ENCODE data around the gene ANKMY1.

ANKMY1 gene

DNA sequence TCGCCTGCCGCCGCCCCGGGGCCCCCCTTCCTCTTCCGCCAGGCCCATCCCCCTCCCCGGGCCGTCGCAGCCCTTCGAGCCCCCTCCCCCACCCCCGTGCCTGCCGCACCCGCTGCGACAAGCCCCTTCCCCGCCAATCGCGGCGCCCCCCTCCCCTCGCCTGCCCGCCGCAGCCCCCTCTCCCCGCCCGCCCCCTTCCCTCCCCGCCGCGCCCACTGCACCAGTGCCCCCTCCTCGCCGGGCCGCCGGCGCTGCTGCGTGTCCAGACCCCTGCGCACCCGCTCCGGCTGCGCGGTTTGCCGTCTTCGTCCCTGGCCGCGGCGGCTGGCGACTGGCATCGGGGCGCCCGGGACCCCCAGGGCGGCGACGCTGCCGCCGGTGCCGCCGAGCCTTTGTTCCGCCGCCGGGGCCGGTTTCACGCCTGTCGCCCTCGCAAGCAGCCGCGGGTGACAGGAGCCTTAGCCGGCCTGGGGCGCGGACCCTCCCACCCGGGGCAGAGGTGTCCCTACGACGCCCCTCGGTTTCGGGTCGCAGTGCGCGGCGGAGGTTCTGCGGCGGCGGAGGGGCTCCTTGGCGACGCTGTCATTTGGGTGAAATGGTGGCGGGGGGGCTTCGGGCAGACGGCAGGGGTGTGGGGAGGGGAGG lies 104.2 kb downstream of the ANKMY1 start:
- TF ChIP-seq, protein P1, sequence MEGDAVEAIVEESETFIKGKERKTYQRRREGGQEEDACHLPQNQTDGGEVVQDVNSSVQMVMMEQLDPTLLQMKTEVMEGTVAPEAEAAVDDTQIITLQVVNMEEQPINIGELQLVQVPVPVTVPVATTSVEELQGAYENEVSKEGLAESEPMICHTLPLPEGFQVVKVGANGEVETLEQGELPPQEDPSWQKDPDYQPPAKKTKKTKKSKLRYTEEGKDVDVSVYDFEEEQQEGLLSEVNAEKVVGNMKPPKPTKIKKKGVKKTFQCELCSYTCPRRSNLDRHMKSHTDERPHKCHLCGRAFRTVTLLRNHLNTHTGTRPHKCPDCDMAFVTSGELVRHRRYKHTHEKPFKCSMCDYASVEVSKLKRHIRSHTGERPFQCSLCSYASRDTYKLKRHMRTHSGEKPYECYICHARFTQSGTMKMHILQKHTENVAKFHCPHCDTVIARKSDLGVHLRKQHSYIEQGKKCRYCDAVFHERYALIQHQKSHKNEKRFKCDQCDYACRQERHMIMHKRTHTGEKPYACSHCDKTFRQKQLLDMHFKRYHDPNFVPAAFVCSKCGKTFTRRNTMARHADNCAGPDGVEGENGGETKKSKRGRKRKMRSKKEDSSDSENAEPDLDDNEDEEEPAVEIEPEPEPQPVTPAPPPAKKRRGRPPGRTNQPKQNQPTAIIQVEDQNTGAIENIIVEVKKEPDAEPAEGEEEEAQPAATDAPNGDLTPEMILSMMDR (IDR thresholded peaks at IDR 0.05; ENCODE audit: insufficient read depth, missing control alignments), result no peak
- DNase-seq (ENCODE audit: insufficient read length, low spot score) (no peak), FAIRE-seq (no peak)

DNA sequence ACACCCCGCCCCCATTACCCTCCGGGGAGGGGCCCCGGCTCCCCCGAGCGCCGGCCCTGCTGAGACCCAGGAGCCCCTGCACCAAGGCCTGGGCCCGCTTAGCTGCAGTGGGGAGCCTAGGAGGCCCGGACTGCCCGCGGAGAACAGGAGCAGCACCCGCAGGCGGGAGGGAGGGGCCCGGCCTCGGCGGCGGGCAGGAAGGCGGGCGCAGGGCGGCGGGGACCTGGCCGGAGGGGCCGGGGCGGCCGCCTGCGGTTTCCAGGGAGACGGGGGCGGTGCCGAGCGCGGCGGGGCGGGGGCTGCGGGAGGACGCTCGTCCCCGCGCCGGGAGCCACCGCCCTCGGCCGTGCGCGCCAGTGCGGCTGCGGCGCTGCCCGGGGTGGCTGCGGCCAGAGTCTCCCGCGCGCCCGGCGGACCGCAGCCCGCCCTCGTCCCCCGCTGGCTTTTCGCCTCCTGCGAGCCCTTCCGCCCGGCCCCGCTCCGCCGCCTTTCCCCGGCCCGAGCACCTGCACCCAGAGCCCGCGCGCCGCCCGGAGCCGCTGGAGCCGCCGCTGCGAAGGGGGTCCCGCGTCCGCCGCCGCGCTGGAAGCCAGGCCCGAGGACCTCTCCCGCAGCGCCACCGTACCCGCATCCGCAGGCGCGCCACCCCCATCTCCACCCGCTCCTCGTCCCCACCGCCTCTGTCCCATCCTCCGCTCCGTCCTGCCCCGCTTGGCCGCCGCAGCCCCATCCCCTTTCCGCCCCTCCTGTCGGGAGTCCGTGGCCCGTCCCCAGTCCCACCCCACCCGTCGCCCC lies 105.1 kb downstream of the ANKMY1 start:
- DNase-seq (ENCODE audit: insufficient read length, low spot score), result peak; percentile 88
- TF ChIP-seq, protein P1 (IDR thresholded peaks at IDR 0.05; ENCODE audit: insufficient read depth, missing control alignments), result no peak
- FAIRE-seq, result no peak

DNA sequence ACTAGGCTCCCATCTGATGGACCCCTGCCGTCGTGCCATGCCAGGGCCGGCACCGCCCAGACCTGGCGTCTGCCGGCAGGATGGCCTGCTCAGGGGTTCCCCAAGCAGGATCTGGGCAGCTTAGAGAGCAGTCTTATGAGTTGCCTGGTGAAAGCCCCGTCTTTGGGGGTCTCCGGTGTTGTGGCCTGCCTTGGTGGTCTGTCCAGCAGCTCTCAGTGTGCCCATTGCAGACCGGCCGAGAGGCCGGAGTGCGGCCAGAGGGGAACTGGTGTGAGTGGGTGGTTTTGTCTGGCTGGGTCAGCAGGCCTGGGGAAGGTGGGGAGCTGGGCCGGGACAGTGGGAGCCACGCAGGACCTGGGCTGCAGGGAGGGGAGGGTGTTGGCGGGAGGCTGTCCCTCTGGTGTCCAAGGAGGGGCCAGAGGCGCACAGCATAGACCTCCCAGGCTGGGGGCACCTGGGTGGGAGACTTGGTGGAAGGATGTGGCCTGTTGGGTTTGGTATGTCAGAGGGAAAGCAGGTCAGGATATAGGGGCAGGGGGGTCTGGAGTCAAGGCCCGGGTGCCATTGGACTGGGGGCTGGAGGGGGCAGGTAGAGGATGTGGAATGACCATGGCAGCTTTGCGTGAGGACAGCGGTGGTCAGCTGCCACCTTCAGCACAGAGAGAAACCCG lies 105.9 kb downstream of the ANKMY1 start:
- DNase-seq (ENCODE audit: insufficient read length, low spot score) (no peak), FAIRE-seq (no peak)
- TF ChIP-seq, protein P1 (IDR thresholded peaks at IDR 0.05; ENCODE audit: insufficient read depth, missing control alignments), result no peak

DNA sequence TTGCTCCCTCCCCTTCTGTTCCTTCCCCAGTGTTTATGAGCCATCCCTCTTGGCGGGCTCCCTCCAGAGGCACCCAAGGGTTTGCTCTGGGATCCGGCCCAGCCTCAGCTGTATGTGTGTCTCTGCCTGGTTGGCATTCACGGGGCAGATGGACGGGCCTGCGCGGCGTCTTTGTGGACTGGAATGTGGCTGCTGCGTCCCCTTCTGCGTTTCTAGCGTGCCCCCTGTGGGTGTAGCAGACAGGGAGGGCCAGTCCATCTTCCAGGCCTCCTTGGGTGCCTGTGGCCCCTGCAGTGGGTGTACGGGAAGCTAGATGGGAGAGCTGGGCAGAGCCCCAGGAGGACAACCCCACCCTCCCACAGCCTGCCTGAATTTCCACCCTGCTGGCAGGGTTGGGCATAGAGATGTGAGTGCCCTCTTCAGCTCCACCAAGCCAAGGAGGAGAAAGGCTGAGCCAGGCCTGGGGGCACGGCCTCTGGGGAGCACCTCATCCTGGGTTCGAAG lies 106.6 kb downstream of the ANKMY1 start:
- DNase-seq (ENCODE audit: insufficient read length, low spot score), result no peak
- TF ChIP-seq, protein P1 (IDR thresholded peaks at IDR 0.05; ENCODE audit: insufficient read depth, missing control alignments), result no peak
- FAIRE-seq, result no peak

DNA sequence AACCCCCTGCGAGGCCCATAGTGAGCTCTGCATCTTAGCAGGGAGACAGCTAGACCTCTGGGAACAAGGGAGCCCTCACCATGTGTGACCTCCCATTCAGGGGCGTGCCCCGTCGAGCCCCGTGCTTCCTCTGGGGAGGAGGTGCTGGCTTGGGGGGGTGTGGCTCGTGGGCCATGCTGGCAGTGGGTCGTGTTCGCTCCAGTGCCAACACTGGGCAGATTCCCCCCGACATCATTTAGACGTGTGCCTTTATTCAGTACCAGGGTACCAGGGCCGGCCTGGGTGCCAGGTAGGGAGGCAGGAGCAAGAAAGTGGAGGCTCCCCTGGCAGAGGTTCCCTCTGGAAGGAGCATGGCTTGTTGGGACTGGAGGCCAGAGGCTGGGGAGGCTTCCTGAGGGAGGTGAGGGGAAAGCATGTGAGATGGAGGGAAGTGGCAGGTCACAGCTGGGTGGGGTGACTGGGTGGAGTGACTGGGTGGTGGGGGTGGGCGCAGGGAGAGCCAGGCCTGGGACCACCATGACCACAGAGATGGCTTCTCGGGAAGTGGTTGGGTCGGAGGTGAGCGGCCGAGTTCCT lies 107.2 kb downstream of the ANKMY1 start:
- FAIRE-seq (no peak), DNase-seq (ENCODE audit: insufficient read length, low spot score) (no peak)
- TF ChIP-seq, protein P1 (IDR thresholded peaks at IDR 0.05; ENCODE audit: insufficient read depth, missing control alignments), result no peak

DNA sequence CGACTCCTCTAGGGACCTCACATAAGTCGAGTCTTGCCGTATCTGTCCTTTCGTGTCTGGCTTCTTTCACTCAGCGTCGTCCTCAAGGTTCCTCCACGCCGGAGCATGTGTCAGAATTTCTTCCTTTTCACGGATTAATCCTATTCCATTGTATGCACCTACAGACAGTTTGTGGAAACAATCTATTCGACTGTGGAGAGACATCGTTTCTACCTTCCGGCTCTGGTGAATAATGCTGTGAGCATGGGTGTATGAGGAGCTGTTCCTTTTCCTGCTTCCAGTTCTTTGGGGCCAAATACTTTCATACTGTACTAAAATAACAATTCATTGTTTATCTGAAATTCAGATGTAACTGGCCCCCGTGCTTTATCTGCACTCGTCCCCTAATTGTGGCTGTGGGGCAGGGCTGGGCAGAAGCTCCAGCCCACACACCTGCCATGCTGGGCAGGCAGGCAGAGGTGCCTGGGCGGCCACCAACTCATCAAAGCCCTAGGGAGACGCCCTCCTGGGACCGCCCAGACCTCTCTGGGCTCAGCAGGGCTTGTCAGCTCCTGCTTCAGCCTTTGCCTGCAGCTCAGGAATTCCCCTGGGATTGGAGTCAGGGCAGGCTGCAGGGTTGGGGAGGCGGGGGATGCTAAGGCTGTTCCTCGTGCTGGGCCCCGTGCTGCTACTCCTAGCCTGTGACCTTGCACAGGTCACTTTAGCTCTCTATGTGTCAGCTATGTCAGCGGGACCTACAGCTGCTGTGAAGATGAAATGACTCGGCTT lies 107.8 kb downstream of the ANKMY1 start:
- FAIRE-seq, result no peak
- DNase-seq (ENCODE audit: insufficient read length, low spot score), result peak; percentile 99
- TF ChIP-seq, protein P1 (IDR thresholded peaks at IDR 0.05; ENCODE audit: insufficient read depth, missing control alignments), result no peak

All from D721Med (cell line).